ENCODE data around the gene CASQ2.

GRCh38 chr1:115718011-115718754 is 50.3 kb downstream of the CASQ2 start:
- TF ChIP-seq BCL3 (IDR thresholded peaks at IDR 0.05) (no peak), MAFK (IDR thresholded peaks at IDR 0.05; ENCODE audit: partially characterized antibody) (no peak), CTCF (IDR thresholded peaks at IDR 0.05) (no peak), MYC (IDR thresholded peaks at IDR 0.05; ENCODE audit: borderline replicate concordance, low read length) (no peak), USF2 (IDR thresholded peaks at IDR 0.05) (no peak), FOSL2 (IDR thresholded peaks at IDR 0.05) (no peak), FOSL2 (CRISPR knock-in tag; IDR thresholded peaks at IDR 0.05) (no peak)

Data from A549 (cell line).